Neural progenitor cell (in vitro differentiated cells): ENCODE data around the gene NUP85. TPM values are rescaled to one million over a fixed set of nuclear protein-coding genes. Genes with fewer than 3 reads are reported as not detected.

Experiments
- DNase-seq: peaks from one replicate; pipeline ENCODE4 v3.0.0-alpha.2; 2016; ENCODE audit warnings: low spot score
- H2AFZ ChIP-seq: fragments of 200-600 bp; sonication (generic); replicated peaks from 2 replicates; pipeline ENCODE4 v1.6.1; 2016; ENCODE audit warnings: antibody characterized with exemption
- H3F3A ChIP-seq: fragments of 200-600 bp; sonication (generic); 2 replicates; pipeline ENCODE4 v1.6.1; 2016; ENCODE audit warnings: antibody characterized with exemption, low read depth
- H3K27ac ChIP-seq: fragments of 200-600 bp; sonication (generic); 2 replicates; pipeline ENCODE4 v1.5.1; 2016; ENCODE audit warnings: mild to moderate bottlenecking
- H3K27me3 ChIP-seq: fragments of 200-600 bp; sonication (generic); 2 replicates; pipeline ENCODE4 v1.6.1; 2016; ENCODE audit warnings: mild to moderate bottlenecking, moderate library complexity
- H3K36me3 ChIP-seq: fragments of 200-600 bp; sonication (generic); 2 replicates; pipeline ENCODE4 v1.5.1; 2016
- H3K4me1 ChIP-seq: fragments of 200-600 bp; sonication (generic); 2 replicates; pipeline ENCODE4 v1.6.1; 2016; ENCODE audit warnings: mixed run types
- H3K4me2 ChIP-seq: fragments of 200-600 bp; sonication (generic); 2 replicates; pipeline ENCODE4 v1.6.1; 2016
- H3K4me3 ChIP-seq: fragments of 200-600 bp; sonication (generic); 2 replicates; pipeline ENCODE4 v1.5.1; 2016
- H3K79me2 ChIP-seq: fragments of 200-600 bp; sonication (generic); 2 replicates; pipeline ENCODE4 v1.6.1; 2016; ENCODE audit warnings: low read depth
- H3K9ac ChIP-seq: fragments of 200-600 bp; sonication (generic); 2 replicates; pipeline ENCODE4 v1.6.1; 2016
- H3K9me3 ChIP-seq: fragments of 200-600 bp; sonication (generic); 2 replicates; pipeline ENCODE4 v1.5.1; 2016; ENCODE audit warnings: low read depth
- H4K20me1 ChIP-seq: fragments of 200-600 bp; sonication (generic); 2 replicates; pipeline ENCODE4 v1.6.1; 2016; ENCODE audit warnings: low read depth
- H3K27ac Mint-ChIP-seq: 3 replicates; pipeline ENCODE4 v1.8.0; 2021; ENCODE audit warnings: mixed read lengths
- H3K27me3 Mint-ChIP-seq: 2 replicates; pipeline ENCODE4 v1.8.0; 2022; ENCODE audit warnings: low read depth, mild to moderate bottlenecking, inconsistent platforms, moderate library complexity, mixed read lengths; ENCODE audit not compliant: insufficient read depth
- H3K36me3 Mint-ChIP-seq: 3 replicates; pipeline ENCODE4 v1.8.0; 2021; ENCODE audit warnings: mixed read lengths
- H3K4me1 Mint-ChIP-seq: 3 replicates; pipeline ENCODE4 v1.8.0; 2021; ENCODE audit warnings: mixed read lengths
- H3K4me3 Mint-ChIP-seq: 3 replicates; pipeline ENCODE4 v1.8.0; 2021; ENCODE audit warnings: mild to moderate bottlenecking, moderate library complexity, mixed read lengths
- H3K9me3 Mint-ChIP-seq: 3 replicates; pipeline ENCODE4 v1.8.0; 2020; ENCODE audit warnings: mixed read lengths
- CTCF ChIP-seq: fragments of 200-600 bp; sonication (generic); IDR thresholded peaks from 2 replicates; pipeline ENCODE4 v1.5.1; 2017; ENCODE audit warnings: antibody characterized with exemption, mild to moderate bottlenecking
- EZH2 ChIP-seq: fragments of 200-600 bp; sonication (generic); IDR thresholded peaks from 2 replicates; pipeline ENCODE4 v1.6.1; 2017; ENCODE audit warnings: antibody characterized with exemption, mild to moderate bottlenecking, moderate library complexity
- EZH2phosphoT487 ChIP-seq: fragments of 200-600 bp; sonication (generic); IDR thresholded peaks from 2 replicates; pipeline ENCODE4 v1.6.1; 2017; ENCODE audit warnings: antibody characterized with exemption
- total RNA-seq: library from RNA; depleted of rRNA; stranded (reverse); fragments of >200 nt; gene quantifications from 2 replicates; pipeline ENCODE4 v1.2.3, GENCODE V29; 2015; ENCODE audit warnings: low replicate concordance

NUP85 gene
- total RNA-seq, 1 donor from 2014 or later, result 88.6 TPM

- Mint-ChIP-seq H3K9me3 (no peaks in the 10 kb centered on the region), H3K27me3 (peaks cover 11% of the 10 kb centered on the region), H3K27ac (peak overlapping the region; percentile 20), H3K4me1 (no peaks in the 10 kb centered on the region), H3K36me3 (peaks cover 33% of the 10 kb centered on the region), H3K4me3 (no peak overlapping the region)
- H4K20me1 ChIP-seq, result peaks cover 11% of the 10 kb centered on the region
- H3K4me3 ChIP-seq, result no peak overlapping the region
- no peaks in the 10 kb centered on the region for H3K4me1 ChIP-seq
- TF ChIP-seq CTCF (no peak), EZH2phosphoT487 (no peak), EZH2 (no peak)
- no peak overlapping the region for H3K27ac ChIP-seq
- no peak for DNase-seq
- H3K9me3 ChIP-seq, result no peaks in the 10 kb centered on the region
- H2AFZ ChIP-seq, result no peak overlapping the region
- no peaks in the 10 kb centered on the region for H3K27me3 ChIP-seq
- no peaks in the 10 kb centered on the region for H3K79me2 ChIP-seq
- peaks cover 33% of the 10 kb centered on the region for H3F3A ChIP-seq
- H3K9ac ChIP-seq, result no peak overlapping the region
- no peaks in the 10 kb centered on the region for H3K36me3 ChIP-seq
- H3K4me2 ChIP-seq, result no peak overlapping the region
Measured at GRCh38 chr17:75239214-75239613, 33.7 kb downstream of the NUP85 start.

DNA sequence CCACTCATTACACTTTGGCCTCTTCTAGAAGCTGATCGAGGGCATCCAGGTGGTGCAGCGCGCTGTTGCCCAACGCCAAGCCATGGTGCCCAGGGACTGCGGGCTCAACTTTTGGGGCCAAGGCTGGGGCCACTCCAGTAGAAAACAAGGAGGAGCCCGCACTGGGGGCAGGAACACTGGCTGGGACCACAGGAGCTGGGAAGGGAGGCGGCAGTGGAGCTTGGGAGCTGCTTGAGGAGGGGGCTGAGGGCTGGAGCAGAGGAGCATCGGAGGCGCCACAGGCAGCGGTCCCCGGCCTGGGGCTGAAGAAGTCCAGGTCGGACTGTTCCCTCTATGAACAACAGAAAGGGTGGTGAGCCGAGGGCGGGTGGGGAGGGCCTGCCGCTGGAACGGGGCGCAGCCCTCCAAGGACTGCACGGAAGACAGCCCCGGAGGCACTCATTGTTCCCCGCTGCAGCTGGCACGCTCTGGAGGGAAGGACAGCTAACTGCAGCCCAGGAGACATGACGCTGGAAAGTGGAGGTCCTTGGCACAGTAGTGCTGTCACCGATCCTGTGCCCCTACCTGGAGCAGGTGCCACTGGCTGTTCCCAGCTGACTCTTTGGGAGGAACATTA lies 34.4 kb downstream of the NUP85 start:
- H3K27ac ChIP-seq, result peak overlapping the region; percentile 49

GRCh38 chr17:75240394-75241142 lies 35.1 kb downstream of the NUP85 start:
- peak overlapping the region; percentile 60 for H3K27ac Mint-ChIP-seq
- peaks cover 28% of the 10 kb centered on the region for H3K36me3 Mint-ChIP-seq
- Histone ChIP-seq H3K9me3 (no peaks in the 10 kb centered on the region), H3K4me2 (peak overlapping the region; percentile 39), H3K4me1 (no peaks in the 10 kb centered on the region), H3K36me3 (no peaks in the 10 kb centered on the region), H4K20me1 (peaks cover 8% of the 10 kb centered on the region), H3F3A (peaks cover 33% of the 10 kb centered on the region), H3K4me3 (no peak overlapping the region), H3K79me2 (no peaks in the 10 kb centered on the region), H3K27ac (peak overlapping the region; percentile 49), H2AFZ (no peak overlapping the region), H3K9ac (no peak overlapping the region), H3K27me3 (no peaks in the 10 kb centered on the region)
- H3K27me3 Mint-ChIP-seq, result peaks cover 11% of the 10 kb centered on the region
- peak; percentile 88 for DNase-seq
- H3K4me1 Mint-ChIP-seq, result no peaks in the 10 kb centered on the region
- no peaks in the 10 kb centered on the region for H3K9me3 Mint-ChIP-seq
- no peak overlapping the region for H3K4me3 Mint-ChIP-seq
- TF ChIP-seq EZH2 (no peak), CTCF (peak; percentile 85)

More for the DNA sequence above, 34.4 kb downstream of the NUP85 start:
- H2AFZ ChIP-seq, result no peak overlapping the region
- peaks cover 33% of the 10 kb centered on the region for H3F3A ChIP-seq
- Mint-ChIP-seq H3K36me3 (peaks cover 29% of the 10 kb centered on the region), H3K4me1 (no peaks in the 10 kb centered on the region), H3K27me3 (peaks cover 11% of the 10 kb centered on the region), H3K4me3 (no peak overlapping the region), H3K27ac (no peak overlapping the region), H3K9me3 (no peaks in the 10 kb centered on the region)
- no peaks in the 10 kb centered on the region for H3K36me3 ChIP-seq
- no peaks in the 10 kb centered on the region for H3K79me2 ChIP-seq
- no peaks in the 10 kb centered on the region for H3K27me3 ChIP-seq
- no peak overlapping the region for H3K4me3 ChIP-seq
- H3K9me3 ChIP-seq, result no peaks in the 10 kb centered on the region
- peaks cover 11% of the 10 kb centered on the region for H4K20me1 ChIP-seq
- no peak overlapping the region for H3K9ac ChIP-seq
- peak; percentile 14 for DNase-seq
- no peak for TF ChIP-seq EZH2
- TF ChIP-seq CTCF, result no peak
- TF ChIP-seq EZH2phosphoT487, result no peak
- H3K4me1 ChIP-seq, result no peaks in the 10 kb centered on the region
- peak overlapping the region; percentile 39 for H3K4me2 ChIP-seq
